ENCODE results near the gene CDKN2C. TPM values are rescaled to one million over a fixed set of nuclear protein-coding genes. Genes with fewer than 3 reads are reported as not detected.

The CDKN2C gene
- total RNA-seq, 1 experiment from 2014 or later, result 49.2 TPM

DNA sequence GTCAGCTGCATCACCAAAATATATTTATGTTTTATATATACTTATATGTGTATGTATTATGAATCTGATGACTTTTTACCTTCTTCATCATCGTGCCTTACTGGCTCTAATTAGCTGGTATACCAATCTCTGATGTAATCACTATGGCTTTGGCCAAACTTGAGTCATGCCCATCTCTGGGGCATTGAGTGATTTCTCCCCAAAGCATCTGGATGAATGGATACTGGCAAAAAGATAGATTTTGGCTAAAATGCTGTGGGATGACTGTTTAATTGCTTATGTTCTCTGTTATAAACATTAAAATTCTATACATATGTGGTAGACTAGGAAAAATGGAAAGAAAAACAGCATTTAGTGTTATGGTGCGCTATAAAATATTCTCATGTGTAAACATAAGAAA lies 19.6 kb downstream of the CDKN2C start:
- intact Hi-C loops (cut with micrococcal nuclease), result no loop called here
- no peaks in the 10 kb centered on the region for H3K9me3 ChIP-seq (ENCODE audit: low read length)
- TF ChIP-seq, protein P1, sequence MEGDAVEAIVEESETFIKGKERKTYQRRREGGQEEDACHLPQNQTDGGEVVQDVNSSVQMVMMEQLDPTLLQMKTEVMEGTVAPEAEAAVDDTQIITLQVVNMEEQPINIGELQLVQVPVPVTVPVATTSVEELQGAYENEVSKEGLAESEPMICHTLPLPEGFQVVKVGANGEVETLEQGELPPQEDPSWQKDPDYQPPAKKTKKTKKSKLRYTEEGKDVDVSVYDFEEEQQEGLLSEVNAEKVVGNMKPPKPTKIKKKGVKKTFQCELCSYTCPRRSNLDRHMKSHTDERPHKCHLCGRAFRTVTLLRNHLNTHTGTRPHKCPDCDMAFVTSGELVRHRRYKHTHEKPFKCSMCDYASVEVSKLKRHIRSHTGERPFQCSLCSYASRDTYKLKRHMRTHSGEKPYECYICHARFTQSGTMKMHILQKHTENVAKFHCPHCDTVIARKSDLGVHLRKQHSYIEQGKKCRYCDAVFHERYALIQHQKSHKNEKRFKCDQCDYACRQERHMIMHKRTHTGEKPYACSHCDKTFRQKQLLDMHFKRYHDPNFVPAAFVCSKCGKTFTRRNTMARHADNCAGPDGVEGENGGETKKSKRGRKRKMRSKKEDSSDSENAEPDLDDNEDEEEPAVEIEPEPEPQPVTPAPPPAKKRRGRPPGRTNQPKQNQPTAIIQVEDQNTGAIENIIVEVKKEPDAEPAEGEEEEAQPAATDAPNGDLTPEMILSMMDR (conservative IDR thresholded peaks at IDR 0.05; ENCODE audit: low read depth, low read length), result no peak
- TF ChIP-seq EZH2 (IDR thresholded peaks at IDR 0.05; ENCODE audit: low read length, unreplicated experiment) (no peak), EZH2phosphoT487 (IDR thresholded peaks at IDR 0.05; ENCODE audit: borderline replicate concordance, low read length) (no peak)
- no peaks in the 10 kb centered on the region for H3K27me3 ChIP-seq (ENCODE audit: low read length)
- no peaks in the 10 kb centered on the region for H3K79me2 ChIP-seq (ENCODE audit: low read length)
- no peaks in the 10 kb centered on the region for H4K20me1 ChIP-seq (ENCODE audit: low read length)
- no peak overlapping the region for H2AFZ ChIP-seq (ENCODE audit: low read length)
- no peak overlapping the region for H3K27ac ChIP-seq (ENCODE audit: low read length)
- no peak overlapping the region for H3K4me2 ChIP-seq (ENCODE audit: low read length)
- no TSS peak for BruUV-seq (replicated peaks)
- no peaks in the 10 kb centered on the region for H3K4me1 ChIP-seq (ENCODE audit: insufficient read depth, low read length)
- POLR2A ChIA-PET (ENCODE audit: unreplicated experiment), result no interaction called here
- no peak overlapping the region for H3K9ac ChIP-seq (ENCODE audit: low read length)
- no peaks in the 10 kb centered on the region for H3K9me2 ChIP-seq (replicated peaks; ENCODE audit: low read length)
- DNase-seq (no peak), ATAC-seq (no peak)
- CTCF ChIA-PET, result no interaction called here
- H3K4me3 ChIP-seq (ENCODE audit: low read length), result no peak overlapping the region
- H3F3A ChIP-seq (ENCODE audit: low read length, unreplicated experiment), result no peaks in the 10 kb centered on the region
- no peaks in the 10 kb centered on the region for H3K36me3 ChIP-seq (ENCODE audit: low read depth, low read length)

DNA sequence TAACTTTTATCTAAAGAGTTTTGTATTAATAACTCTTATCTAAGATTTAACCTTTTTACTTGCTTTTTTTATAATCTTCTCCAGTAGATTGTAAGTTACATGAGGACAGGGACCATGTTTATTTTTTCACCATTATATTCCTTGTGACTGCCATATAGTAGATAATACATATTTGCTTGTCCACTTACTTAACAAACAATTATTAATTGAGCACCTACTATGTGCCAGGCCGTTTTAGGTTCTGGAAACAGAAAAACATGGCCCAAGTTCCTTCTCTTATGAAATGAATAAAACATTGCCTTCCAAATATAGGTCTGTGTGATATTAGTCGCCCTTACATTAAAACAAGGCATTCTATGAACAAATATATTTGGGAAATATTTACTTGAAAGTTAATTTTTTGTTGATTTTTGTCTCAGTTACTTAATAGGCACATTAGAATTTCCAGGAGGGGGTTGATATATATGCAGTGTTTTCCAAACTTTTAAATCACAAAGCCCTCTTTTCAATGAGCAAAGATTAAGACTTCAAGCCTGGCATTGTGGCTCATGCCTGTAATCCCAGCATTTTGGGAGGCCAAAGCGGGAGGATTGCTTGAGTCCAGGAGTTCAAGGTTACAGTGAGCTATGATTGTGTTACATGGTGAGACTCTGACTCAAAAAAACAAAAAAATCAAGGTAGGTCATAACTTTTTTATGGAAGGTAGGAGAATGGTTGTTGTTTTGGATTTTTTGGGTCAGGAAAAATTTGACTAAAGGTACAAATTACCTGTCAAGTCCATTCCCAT lies 22.7 kb downstream of the CDKN2C start:
- CTCF ChIA-PET, result no interaction called here
- Histone ChIP-seq H3K9ac (ENCODE audit: low read length) (no peak overlapping the region), H4K20me1 (ENCODE audit: low read length) (no peaks in the 10 kb centered on the region), H3K4me3 (ENCODE audit: low read length) (no peak overlapping the region), H2AFZ (ENCODE audit: low read length) (no peak overlapping the region), H3K9me3 (ENCODE audit: low read length) (no peaks in the 10 kb centered on the region), H3K36me3 (ENCODE audit: low read depth, low read length) (no peaks in the 10 kb centered on the region), H3K79me2 (ENCODE audit: low read length) (no peaks in the 10 kb centered on the region), H3K4me1 (ENCODE audit: insufficient read depth, low read length) (no peaks in the 10 kb centered on the region), H3K27me3 (ENCODE audit: low read length) (no peaks in the 10 kb centered on the region), H3K4me2 (ENCODE audit: low read length) (no peak overlapping the region), H3F3A (ENCODE audit: low read length, unreplicated experiment) (no peaks in the 10 kb centered on the region), H3K27ac (ENCODE audit: low read length) (no peak overlapping the region), H3K9me2 (replicated peaks; ENCODE audit: low read length) (no peaks in the 10 kb centered on the region)
- no TSS peak for BruUV-seq (replicated peaks)
- POLR2A ChIA-PET (ENCODE audit: unreplicated experiment), result no interaction called here
- no peak for ATAC-seq
- intact Hi-C loops (cut with micrococcal nuclease), result no loop called here
- no peak for TF ChIP-seq EZH2 (IDR thresholded peaks at IDR 0.05; ENCODE audit: low read length, unreplicated experiment)
- TF ChIP-seq EZH2phosphoT487 (IDR thresholded peaks at IDR 0.05; ENCODE audit: borderline replicate concordance, low read length), result no peak
- TF ChIP-seq, protein P1 (conservative IDR thresholded peaks at IDR 0.05; ENCODE audit: low read depth, low read length), result no peak
- DNase-seq, result no peak

DNA sequence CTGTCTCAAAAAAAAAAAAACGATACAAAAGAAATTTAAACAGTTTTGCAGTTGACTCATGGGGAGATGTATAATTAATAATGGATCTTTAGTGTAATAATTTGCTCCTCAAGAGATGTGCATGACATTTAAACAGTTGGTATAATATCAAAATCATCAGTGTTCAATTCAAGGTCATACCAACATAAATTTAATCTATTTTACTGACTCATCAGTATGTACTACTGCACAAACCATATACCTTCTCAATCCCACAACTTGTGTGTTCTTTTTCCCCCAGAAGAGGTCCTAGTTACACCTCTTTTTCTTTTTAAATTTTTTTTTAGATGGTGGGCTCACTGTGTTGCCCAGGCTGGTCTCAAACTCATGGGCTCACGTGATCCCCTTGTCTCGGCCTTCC lies 23.6 kb downstream of the CDKN2C start:
- ChIA-PET POLR2A (ENCODE audit: unreplicated experiment) (no interaction called here), CTCF (no interaction called here)
- no peaks in the 10 kb centered on the region for H3K79me2 ChIP-seq (ENCODE audit: low read length)
- no peak overlapping the region for H3K9ac ChIP-seq (ENCODE audit: low read length)
- ATAC-seq, result no peak
- H2AFZ ChIP-seq (ENCODE audit: low read length), result no peak overlapping the region
- intact Hi-C loops (cut with micrococcal nuclease), result no loop called here
- H3K27ac ChIP-seq (ENCODE audit: low read length), result no peak overlapping the region
- H4K20me1 ChIP-seq (ENCODE audit: low read length), result no peaks in the 10 kb centered on the region
- H3K9me3 ChIP-seq (ENCODE audit: low read length), result no peaks in the 10 kb centered on the region
- no peaks in the 10 kb centered on the region for H3K9me2 ChIP-seq (replicated peaks; ENCODE audit: low read length)
- no peaks in the 10 kb centered on the region for H3K4me1 ChIP-seq (ENCODE audit: insufficient read depth, low read length)
- no peak for TF ChIP-seq EZH2 (IDR thresholded peaks at IDR 0.05; ENCODE audit: low read length, unreplicated experiment)
- TF ChIP-seq EZH2phosphoT487 (IDR thresholded peaks at IDR 0.05; ENCODE audit: borderline replicate concordance, low read length), result no peak
- TF ChIP-seq, protein P1 (conservative IDR thresholded peaks at IDR 0.05; ENCODE audit: low read depth, low read length), result no peak
- H3K4me2 ChIP-seq (ENCODE audit: low read length), result no peak overlapping the region
- no peaks in the 10 kb centered on the region for H3F3A ChIP-seq (ENCODE audit: low read length, unreplicated experiment)
- H3K27me3 ChIP-seq (ENCODE audit: low read length), result no peaks in the 10 kb centered on the region
- no TSS peak for BruUV-seq (replicated peaks)
- DNase-seq, result no peak
- no peaks in the 10 kb centered on the region for H3K36me3 ChIP-seq (ENCODE audit: low read depth, low read length)
- H3K4me3 ChIP-seq (ENCODE audit: low read length), result no peak overlapping the region
